ENCODE data around the gene SNRPE. TPM values are rescaled to one million over a fixed set of nuclear protein-coding genes. Genes with fewer than 3 reads are reported as not detected.

Gene SNRPE
- total RNA-seq, 1 experiment from 2014 or later: 217 TPM

- ChIA-PET POLR2A (no interaction called here), CTCF (no interaction called here)
- in situ Hi-C loops (cut with HindIII; ENCODE audit: low pct_unique_long_range_greater_than_20kb, low sequenced_read_pairs): no loop called here
- H3K4me1 ChIP-seq (ENCODE audit: control insufficient read depth, insufficient read depth, low read length): no peaks in the 10 kb centered on the region
- ATAC-seq (no peak), DNase-seq (ENCODE audit: low read depth, low spot score) (no peak)
- BruUV-seq (replicated peaks): no TSS peak
- peaks cover 48% of the 10 kb centered on the region for H3K36me3 ChIP-seq (ENCODE audit: control insufficient read depth, insufficient read depth, low read length)
- H3K4me3 ChIP-seq (ENCODE audit: low read depth in 2 of 2, low read length in 2 of 2): no peak overlapping the region
- no peaks in the 10 kb centered on the region for H3K27me3 ChIP-seq (ENCODE audit: control insufficient read depth, insufficient read depth, low read length)
- no peaks in the 10 kb centered on the region for H3K9me3 ChIP-seq (ENCODE audit: control insufficient read depth, insufficient read depth, low read depth, low read length)
- no peak overlapping the region for H3K27ac ChIP-seq (ENCODE audit: low read length)
- TF ChIP-seq, protein P1, sequence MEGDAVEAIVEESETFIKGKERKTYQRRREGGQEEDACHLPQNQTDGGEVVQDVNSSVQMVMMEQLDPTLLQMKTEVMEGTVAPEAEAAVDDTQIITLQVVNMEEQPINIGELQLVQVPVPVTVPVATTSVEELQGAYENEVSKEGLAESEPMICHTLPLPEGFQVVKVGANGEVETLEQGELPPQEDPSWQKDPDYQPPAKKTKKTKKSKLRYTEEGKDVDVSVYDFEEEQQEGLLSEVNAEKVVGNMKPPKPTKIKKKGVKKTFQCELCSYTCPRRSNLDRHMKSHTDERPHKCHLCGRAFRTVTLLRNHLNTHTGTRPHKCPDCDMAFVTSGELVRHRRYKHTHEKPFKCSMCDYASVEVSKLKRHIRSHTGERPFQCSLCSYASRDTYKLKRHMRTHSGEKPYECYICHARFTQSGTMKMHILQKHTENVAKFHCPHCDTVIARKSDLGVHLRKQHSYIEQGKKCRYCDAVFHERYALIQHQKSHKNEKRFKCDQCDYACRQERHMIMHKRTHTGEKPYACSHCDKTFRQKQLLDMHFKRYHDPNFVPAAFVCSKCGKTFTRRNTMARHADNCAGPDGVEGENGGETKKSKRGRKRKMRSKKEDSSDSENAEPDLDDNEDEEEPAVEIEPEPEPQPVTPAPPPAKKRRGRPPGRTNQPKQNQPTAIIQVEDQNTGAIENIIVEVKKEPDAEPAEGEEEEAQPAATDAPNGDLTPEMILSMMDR (IDR thresholded peaks at IDR 0.05): no peak
- no peak for TF ChIP-seq TCF7L2 (IDR thresholded peaks at IDR 0.05; ENCODE audit: low read depth, low read length)
- no peak for TF ChIP-seq SIN3A (IDR thresholded peaks at IDR 0.05; ENCODE audit: borderline replicate concordance, insufficient read depth, low read depth, low read length)
- TF ChIP-seq REST (IDR thresholded peaks at IDR 0.05; ENCODE audit: insufficient read depth in 1 of 2, low read depth in 2 of 2, low read length in 1 of 2): no peak
- intact Hi-C loops (cut with micrococcal nuclease; ENCODE audit: unreplicated experiment): no loop called here
Measured at GRCh38 chr1:203826175-203826574, 35.2 kb upstream of the SNRPE start.

DNA sequence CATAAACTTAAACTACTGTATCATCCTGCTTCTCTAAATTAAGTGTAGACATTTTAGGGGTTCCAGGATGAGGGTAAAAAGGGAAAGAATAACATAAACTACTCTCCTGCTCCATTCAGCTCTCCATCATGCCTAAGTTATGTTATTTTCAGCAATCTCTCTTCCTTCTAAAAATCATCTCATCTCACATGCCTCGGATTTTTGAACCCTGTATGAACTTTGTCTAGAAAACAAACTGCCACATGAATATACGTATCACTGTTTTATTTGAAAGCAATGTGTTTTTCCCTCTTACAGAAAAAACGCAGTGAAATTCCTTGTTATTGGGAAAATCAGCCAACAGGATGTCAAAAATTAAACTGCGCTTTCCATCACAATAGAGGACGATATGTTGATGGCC, 33.4 kb upstream of the SNRPE start:
- ChIA-PET CTCF (no interaction called here), POLR2A (no interaction called here)
- no peaks in the 10 kb centered on the region for H3K4me1 ChIP-seq (ENCODE audit: control insufficient read depth, insufficient read depth, low read length)
- ATAC-seq: no peak
- in situ Hi-C loops (cut with HindIII; ENCODE audit: low pct_unique_long_range_greater_than_20kb, low sequenced_read_pairs): no loop called here
- no peaks in the 10 kb centered on the region for H3K27me3 ChIP-seq (ENCODE audit: control insufficient read depth, insufficient read depth, low read length)
- no peak overlapping the region for H3K27ac ChIP-seq (ENCODE audit: low read length)
- TF ChIP-seq, protein P1 (IDR thresholded peaks at IDR 0.05): no peak
- TF ChIP-seq POLR2AphosphoS5 (IDR thresholded peaks at IDR 0.05; ENCODE audit: low read depth, low read length): no peak
- TF ChIP-seq REST (IDR thresholded peaks at IDR 0.05; ENCODE audit: insufficient read depth in 1 of 2, low read depth in 2 of 2, low read length in 1 of 2): no peak
- TF ChIP-seq SIN3A (IDR thresholded peaks at IDR 0.05; ENCODE audit: borderline replicate concordance, insufficient read depth, low read depth, low read length): no peak
- no peak for TF ChIP-seq TCF7L2 (IDR thresholded peaks at IDR 0.05; ENCODE audit: low read depth, low read length)
- intact Hi-C loops (cut with micrococcal nuclease; ENCODE audit: unreplicated experiment): no loop called here
- no peak overlapping the region for H3K4me3 ChIP-seq (ENCODE audit: low read depth in 2 of 2, low read length in 2 of 2)
- H3K9me3 ChIP-seq (ENCODE audit: control insufficient read depth, insufficient read depth, low read depth, low read length): no peaks in the 10 kb centered on the region
- no peak for DNase-seq (ENCODE audit: low read depth, low spot score)
- peaks cover 52% of the 10 kb centered on the region for H3K36me3 ChIP-seq (ENCODE audit: control insufficient read depth, insufficient read depth, low read length)
- no TSS peak for BruUV-seq (replicated peaks)

Measured in Panc1 (cell line).